Measurements from ENCODE around the gene NAA20.
"Not testable (repeated sequence)": the region's sequence is repeated elsewhere in the genome, so short reads cannot be mapped to it uniquely, and the experiment has no call there.

The NAA20 gene

GRCh38 chr20:19996917-19997316 is 20.2 kb upstream of the NAA20 start:
- CTCF ChIA-PET: no interaction called here
- H3K36me3 Mint-ChIP-seq: no peaks in the 10 kb centered on the region
- H3K27me3 Mint-ChIP-seq: peaks cover 30% of the 10 kb centered on the region
- no peaks in the 10 kb centered on the region for H3K4me1 Mint-ChIP-seq
- no peak overlapping the region for H3K27ac Mint-ChIP-seq
- no peak overlapping the region for H3K4me3 Mint-ChIP-seq
- no peak for DNase-seq
- no peaks in the 10 kb centered on the region for H3K9me3 Mint-ChIP-seq

- no peaks in the 10 kb centered on the region for H3K36me3 Mint-ChIP-seq
- no peak overlapping the region for H3K4me3 Mint-ChIP-seq
- peaks cover 46% of the 10 kb centered on the region for H3K27me3 Mint-ChIP-seq
- CTCF ChIA-PET: no interaction called here
- H3K4me1 Mint-ChIP-seq: peaks cover 12% of the 10 kb centered on the region
- DNase-seq: no peak
- H3K9me3 Mint-ChIP-seq: no peaks in the 10 kb centered on the region
- no peak overlapping the region for H3K27ac Mint-ChIP-seq
Observed at GRCh38 chr20:19998990-19999705, 18.0 kb upstream of the NAA20 start.

- DNase-seq: no peak
- CTCF ChIA-PET: no interaction called here
- no peak overlapping the region for H3K27ac Mint-ChIP-seq
- H3K9me3 Mint-ChIP-seq: no peaks in the 10 kb centered on the region
- peaks cover 59% of the 10 kb centered on the region for H3K27me3 Mint-ChIP-seq
- no peak overlapping the region for H3K4me3 Mint-ChIP-seq
- peaks cover 12% of the 10 kb centered on the region for H3K4me1 Mint-ChIP-seq
- H3K36me3 Mint-ChIP-seq: no peaks in the 10 kb centered on the region
Observed at GRCh38 chr20:20000211-20000968, 16.8 kb upstream of the NAA20 start.

- H3K4me3 Mint-ChIP-seq: no peak overlapping the region
- H3K27me3 Mint-ChIP-seq: peaks cover 62% of the 10 kb centered on the region
- H3K9me3 Mint-ChIP-seq: no peaks in the 10 kb centered on the region
- H3K4me1 Mint-ChIP-seq: peaks cover 12% of the 10 kb centered on the region
- H3K36me3 Mint-ChIP-seq: no peaks in the 10 kb centered on the region
- CTCF ChIA-PET: interaction anchor here (0.7 kb wide), 1 partner anchor 10 kb away, joined by 3 read pairs; no protein-coding TSS in a partner anchor
- DNase-seq: no peak
- H3K27ac Mint-ChIP-seq: no peak overlapping the region
Observed at GRCh38 chr20:20002101-20002998, 14.8 kb upstream of the NAA20 start.

GRCh38 chr20:20003031-20003954 is 13.9 kb upstream of the NAA20 start:
- H3K4me1 Mint-ChIP-seq: peaks cover 12% of the 10 kb centered on the region
- CTCF ChIA-PET: interaction anchor here (0.7 kb wide), 1 partner anchor 11 kb away, joined by 3 read pairs; no protein-coding TSS in a partner anchor
- H3K4me3 Mint-ChIP-seq: peak overlapping the region; percentile 29
- DNase-seq: peak; percentile 32
- H3K9me3 Mint-ChIP-seq: no peaks in the 10 kb centered on the region
- H3K27ac Mint-ChIP-seq: no peak overlapping the region
- H3K27me3 Mint-ChIP-seq: peaks cover 65% of the 10 kb centered on the region
- H3K36me3 Mint-ChIP-seq: no peaks in the 10 kb centered on the region

GRCh38 chr20:20003955-20004322 is 13.2 kb upstream of the NAA20 start:
- H3K9me3 Mint-ChIP-seq, H3K36me3 Mint-ChIP-seq, H3K27ac Mint-ChIP-seq, CTCF ChIA-PET, DNase-seq: not testable (repeated sequence)
- Mint-ChIP-seq H3K4me1 (peaks cover 12% of the 10 kb centered on the region), H3K4me3 (peak overlapping the region; percentile 29), H3K27me3 (peaks cover 60% of the 10 kb centered on the region)

- H3K4me3 Mint-ChIP-seq: no peak overlapping the region
- H3K36me3 Mint-ChIP-seq: no peaks in the 10 kb centered on the region
- H3K4me1 Mint-ChIP-seq: peaks cover 12% of the 10 kb centered on the region
- DNase-seq: no peak
- peaks cover 60% of the 10 kb centered on the region for H3K27me3 Mint-ChIP-seq
- CTCF ChIA-PET: interaction anchor here (0.9 kb wide), 1 partner anchor 11 kb away, joined by 3 read pairs; no protein-coding TSS in a partner anchor
- H3K9me3 Mint-ChIP-seq: no peaks in the 10 kb centered on the region
- no peak overlapping the region for H3K27ac Mint-ChIP-seq
Observed at GRCh38 chr20:20005342-20005741, 11.8 kb upstream of the NAA20 start.

GRCh38 chr20:20009784-20010253 is 7.3 kb upstream of the NAA20 start:
- no peak for DNase-seq
- Mint-ChIP-seq H3K27me3 (peaks cover 34% of the 10 kb centered on the region), H3K4me3 (no peak overlapping the region), H3K4me1 (peaks cover 2% of the 10 kb centered on the region), H3K27ac (no peak overlapping the region), H3K9me3 (no peaks in the 10 kb centered on the region), H3K36me3 (no peaks in the 10 kb centered on the region)
- CTCF ChIA-PET: no interaction called here

GRCh38 chr20:20010639-20011500 is 6.3 kb upstream of the NAA20 start:
- H3K36me3 Mint-ChIP-seq: no peaks in the 10 kb centered on the region
- no peaks in the 10 kb centered on the region for H3K9me3 Mint-ChIP-seq
- H3K27ac Mint-ChIP-seq: no peak overlapping the region
- no peak for DNase-seq
- no peak overlapping the region for H3K4me3 Mint-ChIP-seq
- H3K4me1 Mint-ChIP-seq: peaks cover 3% of the 10 kb centered on the region
- CTCF ChIA-PET: interaction anchor here (0.7 kb wide), 1 partner anchor 112 kb away, joined by 3 read pairs; no protein-coding TSS in a partner anchor
- H3K27me3 Mint-ChIP-seq: peaks cover 25% of the 10 kb centered on the region

GRCh38 chr20:20012541-20012940 is 4.6 kb upstream of the NAA20 start:
- no peaks in the 10 kb centered on the region for H3K36me3 Mint-ChIP-seq
- H3K4me3 Mint-ChIP-seq: no peak overlapping the region
- H3K27me3 Mint-ChIP-seq: peaks cover 25% of the 10 kb centered on the region
- peaks cover 11% of the 10 kb centered on the region for H3K4me1 Mint-ChIP-seq
- H3K9me3 Mint-ChIP-seq: no peaks in the 10 kb centered on the region
- no peak for DNase-seq
- no peak overlapping the region for H3K27ac Mint-ChIP-seq
- CTCF ChIA-PET: no interaction called here

- H3K4me3 Mint-ChIP-seq: no peak overlapping the region
- H3K27ac Mint-ChIP-seq: no peak overlapping the region
- H3K9me3 Mint-ChIP-seq: no peaks in the 10 kb centered on the region
- CTCF ChIA-PET: no interaction called here
- peaks cover 31% of the 10 kb centered on the region for H3K4me1 Mint-ChIP-seq
- peaks cover 20% of the 10 kb centered on the region for H3K27me3 Mint-ChIP-seq
- H3K36me3 Mint-ChIP-seq: peaks cover 3% of the 10 kb centered on the region
- DNase-seq: no peak
Observed at GRCh38 chr20:20014659-20015058, 2.5 kb upstream of the NAA20 start.

- H3K27ac Mint-ChIP-seq: peak overlapping the region; percentile 87
- H3K4me3 Mint-ChIP-seq: peak overlapping the region; percentile 88
- peaks cover 63% of the 10 kb centered on the region for H3K4me1 Mint-ChIP-seq
- CTCF ChIA-PET: interaction anchor here (2.5 kb wide), 1 partner anchor 34 kb away, joined by 12 read pairs; the partner anchor contains the start of genes CFAP61 and CRNKL1
- peaks cover 6% of the 10 kb centered on the region for H3K27me3 Mint-ChIP-seq
- H3K36me3 Mint-ChIP-seq: peaks cover 14% of the 10 kb centered on the region
- peak; percentile 39 for DNase-seq
- H3K9me3 Mint-ChIP-seq: no peaks in the 10 kb centered on the region
Observed at GRCh38 chr20:20017844-20018185, 653 bp downstream of the NAA20 start.
